Inferior parietal cortex (tissue), 1 donor: ENCODE measurements around the gene ZNF710.
A peak's percentile ranks its signal among the peaks of the same experiment; 100 is the strongest.

Experiments used
- DNase-seq: peaks from one replicate; pipeline ENCODE4 v3.0.0-alpha.2; 2016; ENCODE audit errors: extremely low spot score

Gene ZNF710

DNA sequence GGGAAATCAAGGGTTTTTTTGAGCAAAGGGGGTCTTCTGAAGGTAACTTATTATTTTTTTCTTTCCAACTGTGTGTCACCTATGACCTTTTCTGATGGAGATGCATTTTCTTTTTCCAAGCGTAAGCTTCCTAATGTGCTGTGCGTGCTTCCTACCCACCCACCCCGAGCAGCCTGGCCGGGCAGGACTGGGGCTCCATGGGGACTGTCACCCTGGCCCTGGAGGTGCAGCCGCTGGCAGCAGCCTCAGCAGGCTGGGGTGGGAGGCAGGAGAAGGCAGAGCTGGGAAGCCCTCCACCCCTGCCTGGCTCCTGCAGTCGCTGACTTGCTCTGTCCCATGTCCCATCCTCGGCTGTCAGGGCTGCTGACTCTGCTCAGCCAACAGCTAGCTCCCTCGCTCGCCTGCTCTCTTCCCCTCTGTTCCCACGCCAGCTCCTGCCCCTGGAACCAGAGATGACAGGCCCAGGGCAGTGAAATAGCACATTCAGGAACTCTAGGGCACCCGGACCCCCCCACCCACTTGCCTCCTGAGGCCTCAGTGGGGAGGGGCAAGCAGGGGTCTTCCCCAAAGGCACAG, 79.8 kb downstream of the ZNF710 start:
- DNase-seq: no peak

- DNase-seq: peak; percentile 53
These were observed 81.1 kb downstream of the ZNF710 start for GRCh38 chr15:90082140-90082715.

- DNase-seq: no peak
These were observed 82.3 kb downstream of the ZNF710 start for GRCh38 chr15:90083419-90083818.

DNA sequence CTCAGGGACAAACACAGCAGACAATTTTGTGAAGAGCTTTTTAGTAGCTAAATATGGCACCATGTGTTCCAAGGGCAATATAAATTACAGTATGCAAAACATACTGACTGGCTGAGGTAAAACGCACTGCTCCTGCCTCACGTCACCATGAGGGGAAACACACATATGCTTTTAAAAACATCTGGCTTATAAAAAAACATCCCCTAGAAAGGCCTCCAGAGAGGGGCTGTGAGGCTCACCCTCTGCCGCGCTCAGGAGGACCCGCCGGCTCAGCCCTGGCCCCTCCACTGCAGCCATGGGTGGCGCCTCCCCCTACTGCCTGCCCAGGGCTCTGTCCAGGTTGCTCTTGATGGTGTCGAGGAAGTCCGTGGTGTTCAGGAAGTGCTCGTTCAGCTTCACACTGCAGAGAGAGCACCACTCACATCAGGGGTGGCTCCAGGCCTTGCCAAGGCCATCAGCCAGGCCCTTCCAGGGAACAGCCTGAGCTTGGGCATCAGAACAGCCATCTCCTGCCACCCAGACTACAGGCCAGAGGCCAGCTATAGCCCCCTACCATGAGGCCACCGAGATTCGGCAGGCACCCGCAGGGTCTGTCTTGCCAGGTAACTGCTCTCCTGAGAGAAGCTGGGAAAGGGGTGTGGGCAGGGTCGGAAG, 83.0 kb downstream of the ZNF710 start:
- DNase-seq: no peak

GRCh38 chr15:90084876-90085423, 83.8 kb downstream of the ZNF710 start:
- no peak for DNase-seq

DNA sequence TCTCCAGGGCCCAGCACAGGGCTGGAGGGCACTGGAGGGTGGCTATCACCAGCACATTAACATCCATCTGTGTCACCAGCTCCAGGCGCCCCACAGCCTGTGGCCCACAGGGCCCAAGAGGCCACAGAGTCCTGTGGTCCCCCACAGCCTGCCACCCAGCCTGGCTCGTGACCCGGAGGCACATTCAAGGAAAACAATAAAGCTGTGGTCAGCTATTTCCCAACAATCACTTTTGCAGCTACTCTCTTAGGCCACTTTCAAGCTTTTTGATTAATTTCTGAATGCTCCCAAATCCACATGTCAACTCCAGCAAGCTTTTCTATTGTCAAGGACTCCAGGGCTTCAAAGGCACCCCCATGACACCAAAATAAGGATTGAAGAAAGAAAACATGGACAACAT, 84.4 kb downstream of the ZNF710 start:
- no peak for DNase-seq

- no peak for DNase-seq
These were observed 85.7 kb downstream of the ZNF710 start for GRCh38 chr15:90086868-90087268.

DNA sequence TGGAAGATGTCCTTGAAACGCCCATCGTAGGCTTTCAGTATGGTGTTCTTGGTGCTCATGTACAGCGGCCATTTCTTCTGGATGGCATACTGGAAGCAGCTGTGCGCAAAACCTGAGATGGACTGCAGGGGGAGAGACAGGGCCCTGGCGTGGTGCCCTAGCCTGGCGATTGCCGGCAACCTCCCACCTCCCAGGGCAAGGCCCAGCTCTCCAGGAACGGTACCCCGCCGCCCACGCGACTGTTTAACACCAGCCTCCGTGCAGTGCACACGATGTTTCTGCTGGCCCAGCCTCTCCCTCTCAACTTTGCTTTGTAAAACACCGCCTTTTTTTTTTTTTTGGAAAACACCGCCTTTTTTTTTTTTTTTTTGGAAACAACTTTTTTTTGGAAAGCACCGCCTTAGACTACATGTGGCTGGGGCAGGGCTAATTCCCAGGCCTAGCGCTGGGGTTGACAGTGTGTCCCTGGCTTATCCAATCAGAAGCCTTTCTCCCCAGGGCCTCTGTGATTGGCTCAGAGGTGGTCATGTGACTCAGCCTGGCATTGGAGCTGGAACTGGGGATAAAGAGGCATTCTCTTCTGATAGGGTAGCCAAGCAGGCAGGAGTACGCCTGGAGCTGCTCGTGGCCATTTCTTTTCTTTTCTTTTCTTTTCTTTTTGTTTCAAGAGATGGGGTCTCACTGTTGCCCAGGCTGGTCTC, 86.5 kb downstream of the ZNF710 start:
- DNase-seq: peak; percentile 47

GRCh38 chr15:90090226-90090848, 89.2 kb downstream of the ZNF710 start:
- DNase-seq: no peak

- DNase-seq: no peak
These were observed 90.2 kb downstream of the ZNF710 start for GRCh38 chr15:90091156-90091931.

GRCh38 chr15:90095521-90095959, 94.4 kb downstream of the ZNF710 start:
- no peak for DNase-seq

GRCh38 chr15:90097475-90097874, 96.4 kb downstream of the ZNF710 start:
- no peak for DNase-seq

DNA sequence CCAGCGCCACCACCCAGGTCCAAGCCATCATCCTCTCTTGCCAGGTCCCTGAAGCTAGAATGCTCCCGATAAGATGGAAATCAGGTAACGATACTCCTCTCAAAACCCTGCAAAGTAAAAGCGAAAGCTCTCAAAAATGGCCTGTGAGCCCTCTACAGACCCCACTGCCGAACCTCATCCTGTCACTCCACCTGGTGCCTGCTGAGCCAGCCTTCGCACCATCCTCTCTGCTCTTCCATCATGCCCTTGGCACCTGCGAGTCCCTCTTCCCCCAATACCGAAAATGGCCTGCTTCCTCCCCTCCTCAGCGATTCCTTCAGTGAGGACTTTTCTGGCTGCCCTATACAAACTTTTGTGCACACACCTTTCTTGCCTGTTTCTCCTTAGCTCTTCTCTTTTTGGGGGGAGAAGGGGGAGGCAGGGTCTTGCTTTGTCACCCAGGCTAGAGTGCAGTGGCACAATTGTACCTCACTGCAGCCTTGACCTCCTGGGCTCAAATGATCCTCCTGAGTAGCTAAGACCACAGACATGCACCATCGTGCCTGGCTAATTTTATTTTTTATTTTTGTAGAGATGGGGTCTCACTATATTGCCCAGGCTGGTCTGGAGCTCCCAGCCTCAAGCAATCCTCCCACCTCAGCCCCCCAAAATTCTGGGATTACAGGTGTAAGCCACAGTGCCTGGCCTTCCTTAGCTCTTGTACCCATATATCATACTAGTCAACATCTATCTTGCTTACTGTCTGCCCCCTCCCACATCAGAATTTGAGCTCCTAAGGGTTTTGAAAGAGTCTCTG, 98.1 kb downstream of the ZNF710 start:
- DNase-seq: no peak

GRCh38 chr15:90099868-90100831, 99.0 kb downstream of the ZNF710 start:
- peak; percentile 74 for DNase-seq

DNA sequence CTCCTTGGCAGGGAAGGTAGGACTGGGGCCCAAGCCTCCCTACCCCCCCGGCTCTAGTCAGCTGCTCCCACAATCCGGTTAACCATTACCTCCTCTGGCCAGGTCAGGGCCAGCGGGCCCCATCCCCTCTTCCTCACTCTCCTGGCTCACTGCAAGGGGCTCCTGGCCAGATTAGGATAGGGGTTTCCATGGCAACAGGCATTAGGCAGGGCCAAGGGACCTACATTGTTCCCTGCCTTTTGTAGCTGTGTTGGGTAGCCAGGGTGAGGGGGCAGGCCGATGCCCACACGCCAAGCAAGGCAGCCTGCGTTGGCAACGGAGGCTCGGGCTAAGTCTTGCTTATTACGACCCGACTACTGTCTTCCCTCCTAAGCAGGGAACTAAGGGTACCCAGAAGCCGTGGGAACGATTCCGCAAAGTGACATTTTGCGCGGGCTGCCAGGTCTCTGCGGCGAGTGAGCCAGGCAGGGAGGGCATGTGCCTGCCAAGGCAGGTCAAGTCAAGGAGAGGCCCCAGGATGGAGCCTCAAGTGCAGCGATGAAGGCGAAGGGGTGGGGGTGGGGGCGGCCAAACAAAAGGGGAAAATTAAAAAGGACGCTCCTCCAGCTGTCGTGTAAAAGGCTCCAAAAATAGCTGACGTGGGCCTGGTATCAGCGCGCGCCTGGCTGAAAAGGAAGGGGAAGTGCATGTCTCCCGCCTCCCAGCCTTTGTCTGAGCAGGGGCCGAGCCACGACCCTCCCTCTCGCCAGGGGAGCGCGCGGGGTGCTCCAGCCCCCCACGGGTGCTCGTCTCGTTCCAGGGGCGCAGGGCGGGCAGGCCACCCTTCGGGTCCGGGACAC, 100.2 kb downstream of the ZNF710 start:
- peak; percentile 62 for DNase-seq

GRCh38 chr15:90101969-90102890, 101.1 kb downstream of the ZNF710 start, which contains the start of gene IDH2:
Gene IDH2, minus strand, starts transcription at chr15:90102468. Its CDS starts 78 bp downstream, at chr15:90102390.
- DNase-seq: peak; percentile 80
